ENCODE results near the gene OR10H2.
"Not testable (repeated sequence)": the region's sequence is repeated elsewhere in the genome, so short reads cannot be mapped to it uniquely, and the experiment has no call there.

The OR10H2 gene

GRCh38 chr19:15727724-15728123 is at the start of gene OR10H2:
OR10H2 (plus strand) TSS chr19:15728024; CDS start chr19:15728044, 20 bp downstream.
- no peak for TF ChIP-seq CTCF (IDR thresholded peaks at IDR 0.05; ENCODE audit: extremely low read depth, insufficient read depth, missing control alignments)
- DNase-seq (ENCODE audit: low spot score): no peak
- in situ Hi-C loops (cut with MboI; ENCODE audit: low pct_unique_long_range_greater_than_20kb, low sequenced_read_pairs, unreplicated experiment): no loop called here

GRCh38 chr19:15679089-15679488 is 48.7 kb upstream of the OR10H2 start:
- TF ChIP-seq CTCF (IDR thresholded peaks at IDR 0.05; ENCODE audit: extremely low read depth, insufficient read depth, missing control alignments): no peak
- no peak for DNase-seq (ENCODE audit: low spot score)
- in situ Hi-C loops (cut with MboI; ENCODE audit: low pct_unique_long_range_greater_than_20kb, low sequenced_read_pairs, unreplicated experiment): no loop called here

GRCh38 chr19:15679865-15680264 is 48.0 kb upstream of the OR10H2 start:
- DNase-seq (ENCODE audit: low spot score); in situ Hi-C loops (cut with MboI; ENCODE audit: low pct_unique_long_range_greater_than_20kb, low sequenced_read_pairs, unreplicated experiment): not testable (repeated sequence)

- no peak for DNase-seq (ENCODE audit: low spot score)
- in situ Hi-C loops (cut with MboI; ENCODE audit: low pct_unique_long_range_greater_than_20kb, low sequenced_read_pairs, unreplicated experiment): no loop called here
- TF ChIP-seq CTCF (IDR thresholded peaks at IDR 0.05; ENCODE audit: extremely low read depth, insufficient read depth, missing control alignments): no peak
These were observed 47.1 kb upstream of the OR10H2 start for GRCh38 chr19:15680478-15681322.

- no peak for DNase-seq (ENCODE audit: low spot score)
- in situ Hi-C loops (cut with MboI; ENCODE audit: low pct_unique_long_range_greater_than_20kb, low sequenced_read_pairs, unreplicated experiment): no loop called here
These were observed 44.4 kb upstream of the OR10H2 start for GRCh38 chr19:15683411-15683810.

GRCh38 chr19:15684828-15685227 is 43.0 kb upstream of the OR10H2 start:
- in situ Hi-C loops (cut with MboI; ENCODE audit: low pct_unique_long_range_greater_than_20kb, low sequenced_read_pairs, unreplicated experiment): no loop called here
- no peak for TF ChIP-seq CTCF (IDR thresholded peaks at IDR 0.05; ENCODE audit: extremely low read depth, insufficient read depth, missing control alignments)
- no peak for DNase-seq (ENCODE audit: low spot score)

More at GRCh38 chr19:15683411-15683810, 44.4 kb upstream of the OR10H2 start:
- TF ChIP-seq CTCF (IDR thresholded peaks at IDR 0.05; ENCODE audit: extremely low read depth, insufficient read depth, missing control alignments): no peak

- no peak for DNase-seq (ENCODE audit: low spot score)
- TF ChIP-seq CTCF (IDR thresholded peaks at IDR 0.05; ENCODE audit: extremely low read depth, insufficient read depth, missing control alignments): no peak
- in situ Hi-C loops (cut with MboI; ENCODE audit: low pct_unique_long_range_greater_than_20kb, low sequenced_read_pairs, unreplicated experiment): no loop called here
These were observed 31.1 kb upstream of the OR10H2 start for GRCh38 chr19:15696654-15697194.
